ENCODE data around the gene GTF2B. TPM values are rescaled to one million over a fixed set of nuclear protein-coding genes. Genes with fewer than 3 reads are reported as not detected.
"Not testable (repeated sequence)": the region's sequence is repeated elsewhere in the genome, so short reads cannot be mapped to it uniquely, and the experiment has no call there.

The GTF2B gene
- total RNA-seq, 1 donor from 2014 or later, result 28.3 TPM

DNA sequence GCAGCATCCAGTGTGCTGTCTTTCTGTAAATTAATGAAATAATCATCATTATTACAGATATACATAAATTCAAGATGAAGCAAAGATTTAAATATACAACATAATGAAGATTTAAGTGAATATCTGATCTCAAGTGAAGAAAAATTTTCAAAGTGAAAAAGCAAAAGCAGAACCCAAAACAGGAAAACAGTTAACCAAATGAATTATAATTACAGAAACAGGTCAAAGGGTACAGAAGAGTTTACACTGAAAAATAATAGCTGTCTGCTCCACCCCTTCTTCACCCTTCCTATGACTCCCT, 44.8 kb upstream of the GTF2B start:
- Mint-ChIP-seq H3K9me3 (ENCODE audit: unreplicated experiment) (no peaks in the 10 kb centered on the region), H3K4me3 (ENCODE audit: unreplicated experiment) (no peak overlapping the region), H3K27ac (ENCODE audit: unreplicated experiment) (no peak overlapping the region), H3K36me3 (ENCODE audit: low read depth, unreplicated experiment) (peaks cover 29% of the 10 kb centered on the region), H3K27me3 (ENCODE audit: low read depth, unreplicated experiment) (no peaks in the 10 kb centered on the region), H3K4me1 (ENCODE audit: low read depth, unreplicated experiment) (peaks cover 9% of the 10 kb centered on the region)
- H4K20me1 ChIP-seq (ENCODE audit: insufficient read depth, low read length), result no peaks in the 10 kb centered on the region
- H3K9me3 ChIP-seq (ENCODE audit: insufficient read depth, low read depth, low read length), result no peaks in the 10 kb centered on the region
- H3K9ac ChIP-seq (ENCODE audit: low read length), result no peak overlapping the region
- no peak overlapping the region for H2AFZ ChIP-seq (ENCODE audit: low read depth, low read length)
- DNase-seq (ENCODE audit: low read depth), result no peak
- no peak overlapping the region for H3K4me3 ChIP-seq (ENCODE audit: insufficient read depth, low read depth, low read length)
- FAIRE-seq, result no peak
- H3K27ac ChIP-seq (ENCODE audit: low read depth, low read length), result no peak overlapping the region
- H3K79me2 ChIP-seq (ENCODE audit: insufficient read depth, low read length), result no peaks in the 10 kb centered on the region
- no peak overlapping the region for H3K4me2 ChIP-seq (ENCODE audit: low read length)
- no peak for TF ChIP-seq EZH2 (IDR thresholded peaks at IDR 0.05; ENCODE audit: insufficient read depth, low read length)
- TF ChIP-seq, protein P1, sequence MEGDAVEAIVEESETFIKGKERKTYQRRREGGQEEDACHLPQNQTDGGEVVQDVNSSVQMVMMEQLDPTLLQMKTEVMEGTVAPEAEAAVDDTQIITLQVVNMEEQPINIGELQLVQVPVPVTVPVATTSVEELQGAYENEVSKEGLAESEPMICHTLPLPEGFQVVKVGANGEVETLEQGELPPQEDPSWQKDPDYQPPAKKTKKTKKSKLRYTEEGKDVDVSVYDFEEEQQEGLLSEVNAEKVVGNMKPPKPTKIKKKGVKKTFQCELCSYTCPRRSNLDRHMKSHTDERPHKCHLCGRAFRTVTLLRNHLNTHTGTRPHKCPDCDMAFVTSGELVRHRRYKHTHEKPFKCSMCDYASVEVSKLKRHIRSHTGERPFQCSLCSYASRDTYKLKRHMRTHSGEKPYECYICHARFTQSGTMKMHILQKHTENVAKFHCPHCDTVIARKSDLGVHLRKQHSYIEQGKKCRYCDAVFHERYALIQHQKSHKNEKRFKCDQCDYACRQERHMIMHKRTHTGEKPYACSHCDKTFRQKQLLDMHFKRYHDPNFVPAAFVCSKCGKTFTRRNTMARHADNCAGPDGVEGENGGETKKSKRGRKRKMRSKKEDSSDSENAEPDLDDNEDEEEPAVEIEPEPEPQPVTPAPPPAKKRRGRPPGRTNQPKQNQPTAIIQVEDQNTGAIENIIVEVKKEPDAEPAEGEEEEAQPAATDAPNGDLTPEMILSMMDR (IDR thresholded peaks at IDR 0.05; ENCODE audit: insufficient read depth, low read depth, low read length), result no peak
- H3K36me3 ChIP-seq (ENCODE audit: insufficient read depth, low read length), result peaks cover 20% of the 10 kb centered on the region
- H3K27me3 ChIP-seq (ENCODE audit: insufficient read depth, low read length), result no peaks in the 10 kb centered on the region
- H3K4me1 ChIP-seq (ENCODE audit: insufficient read depth, low read length), result no peaks in the 10 kb centered on the region

DNA sequence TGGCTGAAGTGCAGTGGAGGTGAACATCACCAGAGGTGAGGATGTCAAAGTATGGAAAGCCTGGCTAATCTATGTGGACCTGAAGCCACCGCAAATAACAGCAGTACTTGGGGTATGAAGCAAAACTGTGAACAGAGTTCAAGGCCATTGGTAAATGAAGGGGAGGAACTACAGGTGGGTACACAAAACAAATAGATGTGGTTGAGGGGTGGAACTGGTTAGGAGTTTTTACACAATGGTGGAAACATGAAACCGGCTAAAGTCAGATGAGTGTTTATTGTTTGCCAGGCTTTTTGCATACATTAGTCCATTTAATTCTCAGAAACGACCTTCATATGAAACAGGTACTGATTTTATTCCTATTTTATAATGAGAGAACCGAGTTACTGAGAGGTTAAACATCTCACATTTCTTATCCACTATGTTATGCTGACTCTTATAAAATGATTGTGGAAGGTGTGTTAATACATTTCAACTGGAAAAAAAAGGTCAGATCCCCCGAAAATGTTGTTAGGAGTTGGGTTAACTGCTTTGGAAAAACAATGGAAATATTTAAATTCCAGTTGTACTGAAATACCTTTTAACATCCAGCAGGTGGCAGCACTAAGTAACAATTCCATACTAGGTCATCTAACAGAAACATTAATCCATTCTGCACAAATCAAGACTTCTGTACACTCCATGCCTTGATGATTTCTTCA, 44.3 kb upstream of the GTF2B start:
- DNase-seq (ENCODE audit: low read depth) (peak; percentile 19), FAIRE-seq (peak; percentile 91)
- Histone ChIP-seq H3K9ac (ENCODE audit: low read length) (no peak overlapping the region), H4K20me1 (ENCODE audit: insufficient read depth, low read length) (no peaks in the 10 kb centered on the region), H3K4me2 (ENCODE audit: low read length) (no peak overlapping the region), H3K4me3 (ENCODE audit: insufficient read depth, low read depth, low read length) (no peak overlapping the region), H3K79me2 (ENCODE audit: insufficient read depth, low read length) (no peaks in the 10 kb centered on the region), H3K27ac (ENCODE audit: low read depth, low read length) (no peak overlapping the region), H2AFZ (ENCODE audit: low read depth, low read length) (no peak overlapping the region), H3K36me3 (ENCODE audit: insufficient read depth, low read length) (peaks cover 19% of the 10 kb centered on the region), H3K4me1 (ENCODE audit: insufficient read depth, low read length) (no peaks in the 10 kb centered on the region), H3K27me3 (ENCODE audit: insufficient read depth, low read length) (no peaks in the 10 kb centered on the region), H3K9me3 (ENCODE audit: insufficient read depth, low read depth, low read length) (no peaks in the 10 kb centered on the region)
- H3K27me3 Mint-ChIP-seq (ENCODE audit: low read depth, unreplicated experiment), result no peaks in the 10 kb centered on the region
- H3K27ac Mint-ChIP-seq (ENCODE audit: unreplicated experiment), result no peak overlapping the region
- H3K4me3 Mint-ChIP-seq (ENCODE audit: unreplicated experiment), result no peak overlapping the region
- peaks cover 27% of the 10 kb centered on the region for H3K36me3 Mint-ChIP-seq (ENCODE audit: low read depth, unreplicated experiment)
- H3K9me3 Mint-ChIP-seq (ENCODE audit: unreplicated experiment), result no peaks in the 10 kb centered on the region
- H3K4me1 Mint-ChIP-seq (ENCODE audit: low read depth, unreplicated experiment), result peaks cover 9% of the 10 kb centered on the region
- TF ChIP-seq, protein P1 (IDR thresholded peaks at IDR 0.05; ENCODE audit: insufficient read depth, low read depth, low read length), result peak; percentile 76
- TF ChIP-seq EZH2 (IDR thresholded peaks at IDR 0.05; ENCODE audit: insufficient read depth, low read length), result no peak

DNA sequence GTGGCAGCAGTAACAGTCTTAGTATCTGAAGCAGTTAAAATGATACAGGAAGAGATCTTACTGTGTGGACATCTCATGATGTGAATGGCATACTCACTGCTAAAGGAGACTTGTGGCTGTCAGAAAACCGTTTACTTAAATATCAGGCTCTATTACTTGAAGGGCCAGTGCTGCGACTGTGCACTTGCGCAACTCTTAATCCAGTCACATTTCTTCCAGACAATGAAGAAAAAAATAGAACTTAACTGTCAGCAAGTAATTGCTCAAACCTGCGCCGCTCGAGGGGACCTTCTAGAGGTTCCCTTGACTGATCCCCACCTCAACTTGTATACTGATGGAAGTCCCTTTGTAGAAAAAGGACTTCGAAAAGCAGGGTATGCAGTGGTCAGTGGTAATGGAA, 38.8 kb upstream of the GTF2B start:
- H3K4me1 Mint-ChIP-seq (ENCODE audit: low read depth, unreplicated experiment); H3K27me3 ChIP-seq (ENCODE audit: insufficient read depth, low read length); H3K4me3 Mint-ChIP-seq (ENCODE audit: unreplicated experiment); H3K9me3 Mint-ChIP-seq (ENCODE audit: unreplicated experiment); DNase-seq (ENCODE audit: low read depth); H3K79me2 ChIP-seq (ENCODE audit: insufficient read depth, low read length); H3K4me1 ChIP-seq (ENCODE audit: insufficient read depth, low read length); H3K9me3 ChIP-seq (ENCODE audit: insufficient read depth, low read depth, low read length); FAIRE-seq; H3K27ac ChIP-seq (ENCODE audit: low read depth, low read length); H3K4me2 ChIP-seq (ENCODE audit: low read length); H3K4me3 ChIP-seq (ENCODE audit: insufficient read depth, low read depth, low read length); H3K27ac Mint-ChIP-seq (ENCODE audit: unreplicated experiment); H2AFZ ChIP-seq (ENCODE audit: low read depth, low read length); H3K27me3 Mint-ChIP-seq (ENCODE audit: low read depth, unreplicated experiment); H4K20me1 ChIP-seq (ENCODE audit: insufficient read depth, low read length); H3K9ac ChIP-seq (ENCODE audit: low read length): not testable (repeated sequence)
- peaks cover 11% of the 10 kb centered on the region for H3K36me3 ChIP-seq (ENCODE audit: insufficient read depth, low read length)
- peaks cover 18% of the 10 kb centered on the region for H3K36me3 Mint-ChIP-seq (ENCODE audit: low read depth, unreplicated experiment)

Measured in astrocyte (in vitro differentiated cells and primary cell).